Measurements from ENCODE around the gene SCAI.

The SCAI gene

DNA sequence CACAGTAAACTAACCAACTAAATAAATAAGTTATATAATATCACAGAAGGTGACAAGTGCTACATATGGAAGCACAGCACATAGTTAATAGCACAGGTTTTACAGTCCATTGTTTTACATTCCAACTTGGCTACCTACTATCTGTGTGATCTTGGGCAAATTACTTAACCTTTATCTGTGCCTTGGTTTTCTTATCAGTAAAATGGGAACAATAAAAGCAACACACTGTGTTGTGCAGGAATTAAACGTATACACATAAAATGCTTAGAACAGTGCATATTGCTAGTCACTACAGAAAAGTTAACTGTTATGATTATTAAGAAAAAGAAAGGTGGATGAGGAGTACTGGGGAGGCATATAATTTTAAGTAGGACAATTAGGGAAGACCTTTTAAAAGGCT, 159.6 kb downstream of the SCAI start:
- Histone ChIP-seq H3K36me3 (ENCODE audit: low read depth) (no peaks in the 10 kb centered on the region), H3K4me1 (ENCODE audit: insufficient read depth, poor library complexity, severe bottlenecking) (no peaks in the 10 kb centered on the region), H3K9me3 (ENCODE audit: severe bottlenecking) (no peaks in the 10 kb centered on the region), H3K27ac (ENCODE audit: poor library complexity, severe bottlenecking) (no peak overlapping the region), H3K27me3 (ENCODE audit: insufficient read depth, poor library complexity, severe bottlenecking) (no peaks in the 10 kb centered on the region), H3K4me3 (ENCODE audit: severe bottlenecking) (no peak overlapping the region)
- TF ChIP-seq, protein P1, sequence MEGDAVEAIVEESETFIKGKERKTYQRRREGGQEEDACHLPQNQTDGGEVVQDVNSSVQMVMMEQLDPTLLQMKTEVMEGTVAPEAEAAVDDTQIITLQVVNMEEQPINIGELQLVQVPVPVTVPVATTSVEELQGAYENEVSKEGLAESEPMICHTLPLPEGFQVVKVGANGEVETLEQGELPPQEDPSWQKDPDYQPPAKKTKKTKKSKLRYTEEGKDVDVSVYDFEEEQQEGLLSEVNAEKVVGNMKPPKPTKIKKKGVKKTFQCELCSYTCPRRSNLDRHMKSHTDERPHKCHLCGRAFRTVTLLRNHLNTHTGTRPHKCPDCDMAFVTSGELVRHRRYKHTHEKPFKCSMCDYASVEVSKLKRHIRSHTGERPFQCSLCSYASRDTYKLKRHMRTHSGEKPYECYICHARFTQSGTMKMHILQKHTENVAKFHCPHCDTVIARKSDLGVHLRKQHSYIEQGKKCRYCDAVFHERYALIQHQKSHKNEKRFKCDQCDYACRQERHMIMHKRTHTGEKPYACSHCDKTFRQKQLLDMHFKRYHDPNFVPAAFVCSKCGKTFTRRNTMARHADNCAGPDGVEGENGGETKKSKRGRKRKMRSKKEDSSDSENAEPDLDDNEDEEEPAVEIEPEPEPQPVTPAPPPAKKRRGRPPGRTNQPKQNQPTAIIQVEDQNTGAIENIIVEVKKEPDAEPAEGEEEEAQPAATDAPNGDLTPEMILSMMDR (IDR thresholded peaks at IDR 0.05; ENCODE audit: poor library complexity, severe bottlenecking): no peak
- no peak for ATAC-seq (ENCODE audit: low read depth)
- no peak for DNase-seq (ENCODE audit: low spot score)

GRCh38 chr9:124980431-124980830, 162.9 kb downstream of the SCAI start:
- Histone ChIP-seq H3K4me1 (ENCODE audit: insufficient read depth, poor library complexity, severe bottlenecking) (no peaks in the 10 kb centered on the region), H3K36me3 (ENCODE audit: low read depth) (no peaks in the 10 kb centered on the region; the same call in 1 of the 2 replicates), H3K27ac (ENCODE audit: poor library complexity, severe bottlenecking) (no peak overlapping the region), H3K27me3 (ENCODE audit: insufficient read depth, poor library complexity, severe bottlenecking) (no peaks in the 10 kb centered on the region), H3K4me3 (ENCODE audit: severe bottlenecking) (no peak overlapping the region), H3K9me3 (ENCODE audit: severe bottlenecking) (no peaks in the 10 kb centered on the region)
- DNase-seq (ENCODE audit: low spot score): no peak
- TF ChIP-seq, protein P1 (IDR thresholded peaks at IDR 0.05; ENCODE audit: poor library complexity, severe bottlenecking): no peak
- ATAC-seq (ENCODE audit: low read depth): no peak

GRCh38 chr9:124975131-124975530, 168.2 kb downstream of the SCAI start:
- ATAC-seq (ENCODE audit: low read depth): no peak
- Histone ChIP-seq H3K9me3 (ENCODE audit: severe bottlenecking) (no peaks in the 10 kb centered on the region), H3K4me1 (ENCODE audit: insufficient read depth, poor library complexity, severe bottlenecking) (no peaks in the 10 kb centered on the region), H3K4me3 (ENCODE audit: severe bottlenecking) (no peak overlapping the region), H3K27me3 (ENCODE audit: insufficient read depth, poor library complexity, severe bottlenecking) (no peaks in the 10 kb centered on the region), H3K27ac (ENCODE audit: poor library complexity, severe bottlenecking) (no peak overlapping the region), H3K36me3 (ENCODE audit: low read depth) (peaks cover 23% of the 10 kb centered on the region)
- TF ChIP-seq, protein P1 (IDR thresholded peaks at IDR 0.05; ENCODE audit: poor library complexity, severe bottlenecking): no peak
- no peak for DNase-seq (ENCODE audit: low spot score)

- Histone ChIP-seq H3K4me1 (ENCODE audit: insufficient read depth, poor library complexity, severe bottlenecking) (no peaks in the 10 kb centered on the region), H3K4me3 (ENCODE audit: severe bottlenecking) (no peak overlapping the region), H3K9me3 (ENCODE audit: severe bottlenecking) (no peaks in the 10 kb centered on the region), H3K27me3 (ENCODE audit: insufficient read depth, poor library complexity, severe bottlenecking) (no peaks in the 10 kb centered on the region), H3K27ac (ENCODE audit: poor library complexity, severe bottlenecking) (no peak overlapping the region), H3K36me3 (ENCODE audit: low read depth) (peaks cover 23% of the 10 kb centered on the region)
- TF ChIP-seq, protein P1 (IDR thresholded peaks at IDR 0.05; ENCODE audit: poor library complexity, severe bottlenecking): no peak
- DNase-seq (ENCODE audit: low spot score) (no peak), ATAC-seq (ENCODE audit: low read depth) (no peak)
Observed at GRCh38 chr9:124973807-124974206, 169.5 kb downstream of the SCAI start.

DNA sequence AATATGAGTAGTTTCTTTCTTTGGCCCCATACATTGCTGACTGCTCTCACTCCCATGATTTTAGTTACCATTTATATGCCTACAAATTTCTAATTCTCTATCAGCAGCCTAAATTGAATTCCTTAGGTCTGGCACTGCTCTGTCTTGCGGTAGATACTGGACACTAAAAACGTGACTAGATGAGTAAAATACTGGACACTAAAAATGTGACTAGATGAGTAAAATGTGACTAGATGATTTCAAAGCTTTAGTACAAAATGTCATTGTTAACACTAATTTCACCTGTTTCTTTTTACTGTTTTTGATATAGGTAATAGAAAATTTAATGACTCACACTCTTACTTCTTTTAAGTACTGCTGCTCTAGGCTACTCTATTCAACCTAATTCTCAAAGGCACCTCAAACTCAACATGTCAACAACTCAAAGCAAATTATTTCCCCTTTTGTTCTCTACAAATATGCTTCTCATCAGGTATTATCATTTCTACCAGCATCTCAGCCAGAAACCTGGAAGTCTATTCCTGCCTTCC, 171.0 kb downstream of the SCAI start:
- DNase-seq (ENCODE audit: low spot score): no peak
- Histone ChIP-seq H3K27ac (ENCODE audit: poor library complexity, severe bottlenecking) (no peak overlapping the region), H3K36me3 (ENCODE audit: low read depth) (peaks cover 23% of the 10 kb centered on the region), H3K27me3 (ENCODE audit: insufficient read depth, poor library complexity, severe bottlenecking) (no peaks in the 10 kb centered on the region), H3K9me3 (ENCODE audit: severe bottlenecking) (no peaks in the 10 kb centered on the region), H3K4me3 (ENCODE audit: severe bottlenecking) (no peak overlapping the region), H3K4me1 (ENCODE audit: insufficient read depth, poor library complexity, severe bottlenecking) (no peaks in the 10 kb centered on the region)
- ATAC-seq (ENCODE audit: low read depth): no peak
- TF ChIP-seq, protein P1 (IDR thresholded peaks at IDR 0.05; ENCODE audit: poor library complexity, severe bottlenecking): no peak

All from RWPE2 (cell line).